Measurements from ENCODE around the gene CLCN7.

DNA sequence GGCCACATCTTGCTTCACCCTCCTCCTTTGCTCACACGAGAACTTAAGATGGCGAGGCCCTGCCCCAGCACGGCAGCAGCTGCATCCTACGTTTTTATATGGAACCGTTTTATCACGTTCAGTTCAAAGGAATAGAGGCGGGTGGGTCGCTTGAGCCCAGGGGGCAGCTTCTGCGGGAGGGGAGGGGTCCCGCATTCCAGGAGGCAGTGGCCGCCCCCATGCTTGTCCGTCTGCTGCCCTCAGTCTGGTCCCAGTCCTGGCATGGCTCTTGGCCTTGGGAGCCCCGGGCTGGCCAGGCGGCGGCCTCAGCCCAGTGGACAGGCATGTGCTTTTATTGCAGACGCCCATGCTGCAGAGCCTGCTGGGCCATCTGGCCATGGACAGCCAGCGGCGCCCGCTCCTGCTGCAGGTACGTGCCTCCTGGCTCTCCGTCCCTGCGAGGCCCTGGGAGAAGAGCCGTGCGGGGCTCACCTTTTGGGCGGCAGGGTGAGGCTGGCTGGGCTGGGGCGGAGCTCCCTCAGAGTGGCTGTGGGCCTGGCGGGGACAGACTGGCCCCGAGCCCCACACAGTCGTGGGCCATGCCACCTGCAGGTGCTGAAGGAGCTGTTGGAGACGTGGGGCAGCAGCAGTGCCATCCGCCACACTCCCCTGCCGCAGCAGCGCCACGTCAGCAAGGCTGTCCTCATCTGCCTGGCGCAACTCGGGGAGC, 25.1 kb upstream of the CLCN7 start:
- TF ChIP-seq, protein P1, sequence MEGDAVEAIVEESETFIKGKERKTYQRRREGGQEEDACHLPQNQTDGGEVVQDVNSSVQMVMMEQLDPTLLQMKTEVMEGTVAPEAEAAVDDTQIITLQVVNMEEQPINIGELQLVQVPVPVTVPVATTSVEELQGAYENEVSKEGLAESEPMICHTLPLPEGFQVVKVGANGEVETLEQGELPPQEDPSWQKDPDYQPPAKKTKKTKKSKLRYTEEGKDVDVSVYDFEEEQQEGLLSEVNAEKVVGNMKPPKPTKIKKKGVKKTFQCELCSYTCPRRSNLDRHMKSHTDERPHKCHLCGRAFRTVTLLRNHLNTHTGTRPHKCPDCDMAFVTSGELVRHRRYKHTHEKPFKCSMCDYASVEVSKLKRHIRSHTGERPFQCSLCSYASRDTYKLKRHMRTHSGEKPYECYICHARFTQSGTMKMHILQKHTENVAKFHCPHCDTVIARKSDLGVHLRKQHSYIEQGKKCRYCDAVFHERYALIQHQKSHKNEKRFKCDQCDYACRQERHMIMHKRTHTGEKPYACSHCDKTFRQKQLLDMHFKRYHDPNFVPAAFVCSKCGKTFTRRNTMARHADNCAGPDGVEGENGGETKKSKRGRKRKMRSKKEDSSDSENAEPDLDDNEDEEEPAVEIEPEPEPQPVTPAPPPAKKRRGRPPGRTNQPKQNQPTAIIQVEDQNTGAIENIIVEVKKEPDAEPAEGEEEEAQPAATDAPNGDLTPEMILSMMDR (IDR thresholded peaks at IDR 0.05): no peak
- no peak for TF ChIP-seq ZFX (IDR thresholded peaks at IDR 0.05; ENCODE audit: borderline replicate concordance)
